SJCRH30 (cell line): ENCODE measurements around the gene NKX6-1. TPM values are rescaled to one million over a fixed set of nuclear protein-coding genes. Genes with fewer than 3 reads are reported as not detected.

Source experiments
- DNase-seq, 2 experiments: peaks; one replicate each; pipeline ENCODE4 v3.0.0-alpha.2; 2015 to 2020
- H3K27ac ChIP-seq: fragments of 250-450 bp; sonication (Bioruptor Pico); 2 replicates; pipeline ENCODE4 v1.5.1; 2020; ENCODE audit warnings: mild to moderate bottlenecking, moderate library complexity
- H3K27me3 ChIP-seq: fragments of 250-450 bp; sonication (Bioruptor Pico); 2 replicates; pipeline ENCODE4 v1.5.1; 2020; ENCODE audit warnings: mild to moderate bottlenecking, moderate library complexity
- H3K36me3 ChIP-seq: fragments of 250-450 bp; sonication (Bioruptor Pico); 2 replicates; pipeline ENCODE4 v1.5.1; 2020; ENCODE audit warnings: mild to moderate bottlenecking, moderate library complexity
- H3K4me1 ChIP-seq: fragments of 250-450 bp; sonication (Bioruptor Pico); 2 replicates; pipeline ENCODE4 v1.5.1; 2020; ENCODE audit warnings: mild to moderate bottlenecking, moderate library complexity
- H3K4me3 ChIP-seq: fragments of 250-450 bp; sonication (Bioruptor Pico); 2 replicates; pipeline ENCODE4 v1.5.1; 2020; ENCODE audit warnings: mild to moderate bottlenecking, moderate library complexity
- H3K9me3 ChIP-seq: fragments of 250-450 bp; sonication (Bioruptor Pico); replicated peaks from 2 replicates; pipeline ENCODE4 v1.5.1; 2020; ENCODE audit warnings: mild to moderate bottlenecking, moderate library complexity
- total RNA-seq: library from RNA; depleted of rRNA; stranded (reverse); fragments of >200 nt; shearing (Covaris generic); gene quantifications from 2 replicates; pipeline ENCODE4 v1.2.3, GENCODE V29; 2014; rRNA removed

The NKX6-1 gene
- total RNA-seq, 1 experiment from 2014 or later: 4.2 TPM

GRCh38 chr4:84479663-84480062 is 19.4 kb downstream of the NKX6-1 start:
- DNase-seq: no peak
- Histone ChIP-seq H3K27me3 (no peaks in the 10 kb centered on the region), H3K4me3 (no peak overlapping the region), H3K36me3 (no peaks in the 10 kb centered on the region), H3K9me3 (no peaks in the 10 kb centered on the region), H3K27ac (no peak overlapping the region), H3K4me1 (no peaks in the 10 kb centered on the region)

GRCh38 chr4:84477738-84478137 is 21.4 kb downstream of the NKX6-1 start:
- H3K4me3 ChIP-seq: no peak overlapping the region
- DNase-seq: no peak
- no peaks in the 10 kb centered on the region for H3K36me3 ChIP-seq
- no peaks in the 10 kb centered on the region for H3K9me3 ChIP-seq
- no peaks in the 10 kb centered on the region for H3K27me3 ChIP-seq
- no peaks in the 10 kb centered on the region for H3K4me1 ChIP-seq
- no peak overlapping the region for H3K27ac ChIP-seq

- H3K4me1 ChIP-seq: no peaks in the 10 kb centered on the region
- no peak overlapping the region for H3K4me3 ChIP-seq
- no peak overlapping the region for H3K27ac ChIP-seq
- H3K27me3 ChIP-seq: no peaks in the 10 kb centered on the region
- no peaks in the 10 kb centered on the region for H3K9me3 ChIP-seq
- no peaks in the 10 kb centered on the region for H3K36me3 ChIP-seq
- DNase-seq: no peak
Measured at GRCh38 chr4:84474107-84474506, 25.0 kb downstream of the NKX6-1 start.

GRCh38 chr4:84472154-84472553 is 26.9 kb downstream of the NKX6-1 start:
- no peak for DNase-seq
- Histone ChIP-seq H3K27ac (no peak overlapping the region), H3K9me3 (no peaks in the 10 kb centered on the region), H3K4me3 (no peak overlapping the region), H3K27me3 (no peaks in the 10 kb centered on the region), H3K36me3 (no peaks in the 10 kb centered on the region), H3K4me1 (no peaks in the 10 kb centered on the region)

- Histone ChIP-seq H3K4me1 (no peaks in the 10 kb centered on the region), H3K4me3 (no peak overlapping the region), H3K9me3 (no peaks in the 10 kb centered on the region), H3K27ac (no peak overlapping the region), H3K36me3 (no peaks in the 10 kb centered on the region), H3K27me3 (no peaks in the 10 kb centered on the region)
- peak; percentile 26 to 48 for DNase-seq
Measured at GRCh38 chr4:84470204-84470785, 28.8 kb downstream of the NKX6-1 start.

- Histone ChIP-seq H3K4me1 (no peaks in the 10 kb centered on the region), H3K9me3 (no peaks in the 10 kb centered on the region), H3K27me3 (no peaks in the 10 kb centered on the region), H3K36me3 (no peaks in the 10 kb centered on the region), H3K4me3 (no peak overlapping the region), H3K27ac (no peak overlapping the region)
- DNase-seq: no peak
Measured at GRCh38 chr4:84467601-84468000, 31.5 kb downstream of the NKX6-1 start.

- Histone ChIP-seq H3K27ac (no peak overlapping the region), H3K4me3 (no peak overlapping the region), H3K27me3 (peaks cover 8% of the 10 kb centered on the region), H3K9me3 (no peaks in the 10 kb centered on the region), H3K4me1 (no peaks in the 10 kb centered on the region), H3K36me3 (no peaks in the 10 kb centered on the region)
- no peak for DNase-seq
Measured at GRCh38 chr4:84459783-84460182, 39.3 kb downstream of the NKX6-1 start.

GRCh38 chr4:84456157-84456556 is 42.9 kb downstream of the NKX6-1 start:
- Histone ChIP-seq H3K27me3 (peaks cover 8% of the 10 kb centered on the region), H3K36me3 (no peaks in the 10 kb centered on the region), H3K4me1 (no peaks in the 10 kb centered on the region), H3K27ac (no peak overlapping the region), H3K9me3 (no peaks in the 10 kb centered on the region), H3K4me3 (no peak overlapping the region)
- no peak for DNase-seq

GRCh38 chr4:84455697-84456096 is 43.4 kb downstream of the NKX6-1 start:
- no peaks in the 10 kb centered on the region for H3K9me3 ChIP-seq
- DNase-seq: no peak
- H3K4me1 ChIP-seq: no peaks in the 10 kb centered on the region
- peaks cover 9% of the 10 kb centered on the region for H3K27me3 ChIP-seq
- no peak overlapping the region for H3K4me3 ChIP-seq
- no peak overlapping the region for H3K27ac ChIP-seq
- no peaks in the 10 kb centered on the region for H3K36me3 ChIP-seq

- DNase-seq: peak in 1 of 2 experiments; percentile 29
- Histone ChIP-seq H3K27me3 (peaks cover 18% of the 10 kb centered on the region), H3K36me3 (no peaks in the 10 kb centered on the region), H3K4me3 (no peak overlapping the region), H3K9me3 (no peaks in the 10 kb centered on the region), H3K4me1 (no peaks in the 10 kb centered on the region), H3K27ac (no peak overlapping the region)
Measured at GRCh38 chr4:84451546-84451945, 47.5 kb downstream of the NKX6-1 start.

GRCh38 chr4:84443523-84443922 is 55.6 kb downstream of the NKX6-1 start:
- H3K4me1 ChIP-seq: no peaks in the 10 kb centered on the region
- H3K27me3 ChIP-seq: peaks cover 9% of the 10 kb centered on the region; the same call in 1 of the 2 replicates
- DNase-seq: no peak
- H3K27ac ChIP-seq: no peak overlapping the region
- H3K36me3 ChIP-seq: no peaks in the 10 kb centered on the region
- no peak overlapping the region for H3K4me3 ChIP-seq
- H3K9me3 ChIP-seq: no peaks in the 10 kb centered on the region

GRCh38 chr4:84442778-84443177 is 56.3 kb downstream of the NKX6-1 start:
- no peak overlapping the region for H3K27ac ChIP-seq
- no peak overlapping the region for H3K4me3 ChIP-seq
- no peaks in the 10 kb centered on the region for H3K36me3 ChIP-seq
- no peak for DNase-seq
- no peaks in the 10 kb centered on the region for H3K9me3 ChIP-seq
- H3K4me1 ChIP-seq: no peaks in the 10 kb centered on the region
- H3K27me3 ChIP-seq: peaks cover 9% of the 10 kb centered on the region; the same call in 1 of the 2 replicates

Other genes starting within 250 kb of the NKX6-1 start
- 1.5 and 1.6 TPM in 2 replicates for gene CDS1, start 83.8 kb upstream of the NKX6-1 start, total RNA-seq